DMS53 (cell line): ENCODE data around the gene FOXB1.

Experiments used
- DNase-seq: peaks from one replicate; lab custom pipeline; 2025; lab: John Stamatoyannopoulos, UW

The FOXB1 gene

GRCh38 chr15:59998950-59999611, 5.0 kb upstream of the FOXB1 start:
- peak; percentile 59 for DNase-seq

DNA sequence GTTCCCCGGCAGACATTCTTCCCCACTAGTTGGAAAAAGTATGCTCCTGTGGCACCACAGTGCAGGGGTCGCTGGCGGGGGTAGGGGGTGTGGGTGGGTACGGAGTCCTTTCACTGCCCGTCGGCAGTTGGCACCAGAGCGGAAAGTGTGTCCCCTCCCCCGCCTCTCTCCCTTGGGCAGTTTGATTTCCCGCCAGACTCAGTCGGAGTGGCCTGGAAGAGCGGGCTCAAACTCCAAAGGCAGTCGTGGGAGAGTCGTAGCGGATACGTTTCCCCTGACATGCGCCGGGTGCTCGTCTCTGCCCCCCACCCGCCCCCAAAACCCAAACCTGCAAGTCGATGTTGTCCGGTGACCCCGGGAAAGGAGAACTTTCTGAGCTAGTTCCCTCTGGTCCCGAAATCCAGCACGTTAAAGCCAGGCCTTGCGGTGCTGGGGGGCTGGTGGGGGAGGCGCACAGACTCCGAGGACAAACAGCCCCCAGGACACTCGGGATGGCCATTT, 4.4 kb upstream of the FOXB1 start:
- DNase-seq = peak; percentile 63

- peak; percentile 90 for DNase-seq
Observed at GRCh38 chr15:60000113-60000823, 3.8 kb upstream of the FOXB1 start.

DNA sequence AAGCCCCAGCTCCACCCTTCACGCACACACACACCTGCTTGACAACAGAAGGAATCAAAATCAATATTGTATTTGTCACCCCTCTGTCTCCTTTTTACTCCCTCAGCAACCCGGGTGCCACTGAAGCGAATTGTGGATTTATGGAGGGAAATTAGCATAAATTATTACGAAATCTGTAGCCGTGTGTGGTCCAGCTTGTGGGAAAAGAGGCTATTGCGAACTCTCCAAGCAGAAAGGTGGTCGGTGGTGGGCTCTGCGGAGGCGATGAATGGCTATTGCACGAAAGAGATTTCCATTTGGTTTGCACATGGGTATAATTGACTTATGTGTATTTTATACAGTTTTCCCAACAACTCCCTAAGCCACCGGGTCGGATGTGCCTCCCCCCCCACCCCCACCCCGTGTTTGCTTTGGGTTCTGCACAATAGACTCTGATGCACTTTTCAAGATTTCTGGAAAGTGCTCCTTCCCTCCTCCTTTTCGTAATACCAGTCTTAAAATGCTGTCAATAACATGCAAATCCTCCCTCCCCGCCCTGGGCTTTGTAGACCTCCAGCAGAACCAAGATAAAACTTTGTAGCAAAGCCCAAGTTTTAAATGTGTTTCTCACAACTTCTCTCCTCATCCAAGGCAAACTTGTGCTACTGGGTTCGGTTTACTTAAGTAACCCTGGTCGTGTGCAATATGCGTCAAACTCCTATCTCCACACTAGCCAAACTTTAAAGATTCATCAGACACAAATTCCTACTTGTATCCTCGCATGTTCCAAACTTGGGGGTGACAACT, 3.1 kb upstream of the FOXB1 start:
- DNase-seq = no peak

GRCh38 chr15:60001610-60002527, 2.2 kb upstream of the FOXB1 start:
- peak; percentile 28 for DNase-seq

DNA sequence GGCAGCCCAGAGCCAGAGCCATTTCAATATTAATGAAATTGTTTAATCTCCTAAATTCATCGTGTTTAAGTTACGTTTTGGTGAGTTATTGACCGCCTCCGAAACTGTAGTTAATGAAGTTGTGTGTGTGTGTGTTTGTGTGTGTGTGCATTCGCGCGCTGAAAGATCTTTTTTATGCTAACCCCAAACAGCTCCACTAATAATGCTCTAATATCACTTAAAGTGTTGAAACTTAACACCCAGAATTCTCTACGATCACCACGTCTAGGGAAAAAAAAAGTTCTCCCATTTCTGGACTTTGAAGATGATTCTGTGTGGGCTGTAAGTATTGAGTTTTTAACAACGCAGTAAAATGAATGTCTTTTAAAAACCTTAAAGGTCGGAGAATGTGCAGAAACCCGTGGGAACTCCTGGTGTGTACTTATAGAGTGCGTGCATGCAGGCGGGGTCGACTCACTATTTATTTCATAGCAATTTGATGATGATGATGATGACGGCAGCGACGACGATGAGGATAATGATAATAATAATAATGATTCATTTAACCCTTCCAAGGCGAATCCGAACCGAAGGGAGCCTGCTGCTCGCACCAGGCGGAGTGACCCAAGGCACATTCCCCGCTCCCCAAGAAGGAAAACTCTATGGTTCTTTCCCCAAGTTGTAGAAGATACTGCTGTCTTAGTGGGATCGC, 1.4 kb upstream of the FOXB1 start:
- DNase-seq = peak; percentile 6

GRCh38 chr15:60003243-60004008, 685 bp upstream of the FOXB1 start:
- peak; percentile 18 for DNase-seq

GRCh38 chr15:60004846-60005351, 788 bp downstream of the FOXB1 start:
- peak; percentile 87 for DNase-seq

DNA sequence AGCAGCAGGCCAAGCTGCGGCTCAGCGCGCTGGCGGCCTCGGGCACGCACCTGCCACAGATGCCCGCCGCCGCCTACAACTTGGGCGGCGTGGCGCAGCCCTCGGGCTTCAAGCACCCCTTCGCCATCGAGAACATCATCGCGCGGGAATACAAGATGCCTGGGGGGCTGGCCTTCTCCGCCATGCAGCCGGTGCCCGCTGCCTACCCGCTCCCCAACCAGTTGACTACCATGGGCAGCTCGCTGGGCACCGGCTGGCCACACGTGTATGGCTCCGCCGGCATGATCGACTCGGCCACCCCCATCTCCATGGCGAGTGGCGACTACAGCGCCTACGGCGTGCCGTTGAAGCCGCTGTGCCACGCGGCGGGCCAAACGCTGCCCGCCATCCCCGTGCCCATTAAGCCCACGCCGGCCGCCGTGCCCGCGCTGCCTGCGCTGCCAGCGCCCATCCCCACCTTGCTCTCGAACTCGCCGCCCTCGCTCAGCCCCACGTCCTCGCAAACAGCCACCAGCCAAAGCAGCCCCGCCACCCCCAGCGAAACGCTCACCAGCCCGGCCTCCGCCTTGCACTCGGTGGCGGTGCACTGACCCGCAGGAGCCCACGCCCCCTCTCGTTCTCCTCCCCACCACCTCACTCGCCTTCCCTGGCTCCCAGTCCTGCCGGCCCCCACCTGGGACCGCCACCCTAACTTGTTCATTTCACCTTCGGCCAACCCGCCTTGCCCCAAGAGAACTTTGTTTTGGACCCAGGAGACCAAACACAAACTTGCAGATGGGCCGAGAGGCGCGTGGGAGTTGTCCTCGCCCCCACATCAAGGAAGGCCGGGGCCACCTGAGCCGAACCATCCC, 1.5 kb downstream of the FOXB1 start:
- DNase-seq = peak; percentile 75

DNA sequence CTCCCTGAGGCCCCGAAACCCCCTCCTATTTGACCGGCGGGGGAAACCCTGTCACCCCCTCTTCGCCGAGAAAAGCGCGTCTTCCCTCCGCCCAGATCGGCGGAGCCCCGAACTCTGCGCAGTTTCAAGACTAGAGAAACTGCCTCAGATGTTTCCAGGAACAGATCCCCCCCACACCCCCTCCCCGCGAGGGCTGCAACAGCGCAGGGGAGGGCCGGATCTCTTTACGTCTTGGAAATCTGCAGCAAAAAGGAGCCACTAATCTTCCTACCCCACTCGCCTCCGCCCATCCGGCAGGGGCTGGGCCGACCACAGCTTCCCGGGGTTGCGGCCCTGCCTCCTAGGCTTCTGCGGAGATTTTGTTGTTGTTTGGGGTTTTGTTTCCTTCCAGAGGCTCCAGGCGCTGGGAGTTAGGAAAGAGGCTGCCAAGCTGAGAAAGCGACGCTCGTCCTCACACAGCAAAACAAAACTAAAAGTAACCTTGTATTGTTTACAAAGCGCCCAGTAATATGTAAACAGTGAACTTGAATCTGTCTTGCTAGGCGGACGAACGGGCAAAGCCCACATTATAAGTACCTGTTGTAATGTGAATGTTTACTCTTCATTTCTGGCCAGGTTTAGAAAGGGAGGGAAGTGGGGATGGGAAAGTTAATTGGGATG, 2.2 kb downstream of the FOXB1 start:
- DNase-seq = peak; percentile 70

GRCh38 chr15:60006873-60007272, 2.8 kb downstream of the FOXB1 start:
- DNase-seq = peak; percentile 20

DNA sequence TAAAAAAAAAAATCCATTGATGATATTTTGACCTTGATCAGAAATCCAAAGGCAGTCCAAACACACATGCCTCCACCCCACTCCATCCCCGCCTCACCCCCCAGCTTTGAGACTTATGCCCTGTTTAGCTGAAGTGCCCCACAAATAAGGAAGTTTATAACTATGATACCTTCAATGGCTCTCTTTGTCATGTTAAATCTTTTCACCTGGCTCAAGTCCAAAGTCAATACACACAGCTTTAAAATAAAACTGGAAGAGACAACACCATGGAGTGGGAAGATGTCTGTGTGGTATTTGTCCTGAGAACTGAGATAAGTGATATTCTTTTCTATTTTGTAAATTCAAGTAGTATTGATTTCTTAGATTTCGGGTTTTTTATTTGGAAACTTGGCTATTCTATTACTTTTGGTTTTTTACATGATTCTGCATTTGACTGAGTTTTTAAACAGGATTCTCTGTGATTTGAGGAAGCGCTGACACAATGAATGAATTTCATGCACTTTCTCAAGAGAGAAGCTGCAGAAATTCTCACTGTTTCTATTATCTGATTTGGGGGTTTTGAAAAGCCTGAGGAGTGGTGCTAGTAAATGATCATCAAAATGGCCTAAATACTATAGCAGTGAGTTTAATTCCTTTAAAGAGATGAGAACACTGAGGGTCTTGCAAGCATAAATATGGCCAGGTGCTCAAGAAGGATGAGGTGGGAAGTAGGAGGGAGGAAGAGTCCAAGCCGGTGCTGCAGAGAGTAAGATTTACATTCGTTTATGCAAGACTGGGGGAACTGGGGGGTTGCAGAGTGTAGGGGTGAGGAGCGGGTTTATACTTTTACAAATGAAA, 5.2 kb downstream of the FOXB1 start:
- peak; percentile 73 for DNase-seq

DNA sequence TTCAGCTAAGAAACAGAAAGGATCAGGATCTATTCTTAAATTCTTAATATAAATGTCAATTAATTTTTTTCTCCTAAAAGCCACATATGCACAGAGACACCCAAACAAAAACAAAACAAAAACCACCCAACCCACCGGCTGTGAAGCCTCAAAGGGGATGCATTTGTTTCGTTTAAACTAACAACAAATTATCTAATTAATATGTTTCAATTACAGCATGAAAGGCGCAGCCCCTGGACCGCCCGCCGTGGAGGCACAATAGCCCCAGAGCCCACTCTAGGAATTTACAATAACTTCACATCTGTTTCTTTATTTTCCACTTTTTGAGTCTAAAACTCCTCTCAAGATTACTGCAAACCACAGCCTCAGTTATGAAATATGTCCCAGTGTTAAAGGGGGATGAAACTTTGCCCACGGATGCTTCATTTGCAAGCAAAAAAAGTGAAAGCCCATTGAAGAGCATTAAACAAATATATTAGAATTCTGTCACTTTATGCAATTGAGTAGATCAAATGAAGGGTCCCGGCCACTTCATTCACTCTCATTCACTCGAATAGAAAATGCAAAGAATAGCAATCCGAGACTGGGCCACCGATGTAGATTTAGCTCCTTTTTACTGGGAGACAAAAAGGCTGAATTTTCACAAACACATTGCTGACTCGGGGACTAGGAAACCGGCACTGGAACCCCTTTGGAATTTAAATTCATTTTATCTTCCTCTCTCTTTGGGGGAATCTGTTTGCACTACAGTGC, 6.0 kb downstream of the FOXB1 start:
- DNase-seq = no peak

GRCh38 chr15:60010858-60011257, 6.7 kb downstream of the FOXB1 start:
- DNase-seq = no peak

DNA sequence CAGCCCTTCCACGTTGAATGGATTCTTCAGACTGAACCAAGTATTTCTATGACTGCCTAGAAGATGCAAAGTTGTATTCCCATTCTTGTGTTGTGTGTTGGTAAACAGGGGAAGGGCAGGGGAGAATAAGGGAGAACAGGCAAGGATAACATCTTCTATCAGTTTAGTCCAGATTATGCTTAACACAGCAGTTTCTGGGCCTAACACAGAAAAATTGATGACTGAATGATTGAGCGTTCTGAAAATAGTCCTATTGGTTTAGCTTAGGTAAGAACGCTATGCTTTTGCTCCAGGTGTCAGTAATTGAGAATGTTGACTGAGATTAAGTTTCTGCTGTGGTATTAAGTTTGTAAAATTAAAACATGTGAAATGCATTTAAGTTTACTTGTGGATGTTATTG, 8.6 kb downstream of the FOXB1 start:
- DNase-seq = no peak

DNA sequence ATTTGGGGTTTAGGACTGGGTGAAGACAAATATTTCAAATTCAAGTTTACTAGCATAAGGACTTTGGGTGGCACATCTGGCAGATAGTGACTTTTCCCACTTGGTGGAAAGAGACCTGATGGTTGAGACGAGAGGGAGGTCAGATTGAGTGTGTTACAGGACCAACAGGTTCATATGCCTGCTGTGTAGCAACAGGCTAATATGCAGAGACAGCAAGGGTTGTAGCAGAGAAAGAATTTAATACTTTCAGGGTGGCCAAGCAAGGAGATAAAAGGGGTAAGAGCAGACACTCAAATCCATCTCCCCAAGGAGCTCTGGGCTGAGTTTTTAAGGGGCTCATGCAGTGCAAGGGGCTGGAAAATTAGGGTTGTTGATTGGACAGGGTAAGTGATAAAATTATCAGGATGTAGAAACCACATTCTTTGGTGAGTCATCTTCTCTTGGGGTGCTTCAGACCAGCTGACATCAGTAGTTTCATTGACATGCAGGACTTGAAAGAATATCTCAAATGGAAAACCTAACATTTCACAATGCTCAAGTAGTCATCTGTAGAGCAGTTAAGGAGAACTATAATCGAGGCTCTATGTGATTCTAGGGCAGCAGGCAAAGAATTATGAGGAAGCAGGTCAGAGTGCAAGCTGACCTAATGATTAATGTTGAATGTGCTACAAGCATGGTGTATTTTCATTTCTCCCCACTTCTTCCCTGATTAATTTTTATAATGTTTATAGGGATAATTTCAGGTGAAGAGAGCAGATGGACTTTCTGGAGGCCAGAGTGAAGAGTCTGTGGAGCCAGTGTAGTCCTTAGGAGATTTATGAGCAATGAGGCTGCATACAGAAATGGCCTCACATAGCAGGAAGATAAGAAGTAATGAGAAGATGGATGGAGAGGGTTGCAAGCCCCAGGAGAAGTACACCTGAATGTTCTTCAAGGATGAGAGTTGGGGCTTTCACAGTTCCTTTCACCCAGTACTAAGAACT, 13.7 kb downstream of the FOXB1 start:
- DNase-seq = peak; percentile 36
